Glomerular visceral epithelial cell (primary cell): ENCODE measurements around the gene PAK5.

Source experiments
- DNase-seq: peaks from one replicate; pipeline ENCODE4 v3.0.0-alpha.2; 2016; ENCODE audit errors: extremely low spot score

PAK5 gene

GRCh38 chr20:9838378-9839295, at the start of gene PAK5:
Gene PAK5 (minus strand): TSS chr20:9839076. CDS start chr20:9644328, 194,748 bp downstream.
- no peak for DNase-seq

- no peak for DNase-seq
Observed at GRCh38 chr20:9887706-9888105, 48.8 kb upstream of the PAK5 start.

DNA sequence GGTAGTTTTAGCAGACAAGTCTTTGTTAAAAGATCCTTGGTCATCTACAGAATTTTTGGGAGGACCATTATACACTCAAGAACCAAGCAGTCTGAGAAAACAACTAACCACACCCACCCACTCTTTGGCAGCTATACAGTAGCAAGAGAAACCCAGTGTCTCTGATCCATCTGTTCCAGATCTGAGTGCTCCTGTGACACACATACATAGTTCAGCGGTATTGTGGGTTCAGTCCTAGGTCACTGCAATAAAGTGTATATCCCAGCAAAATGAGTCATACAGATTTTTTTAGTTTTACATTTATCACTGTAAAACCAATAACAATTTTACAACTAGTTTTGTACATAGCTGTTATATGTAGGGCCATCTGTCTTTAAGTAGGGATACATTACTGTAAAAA, 47.4 kb upstream of the PAK5 start:
- DNase-seq = no peak

DNA sequence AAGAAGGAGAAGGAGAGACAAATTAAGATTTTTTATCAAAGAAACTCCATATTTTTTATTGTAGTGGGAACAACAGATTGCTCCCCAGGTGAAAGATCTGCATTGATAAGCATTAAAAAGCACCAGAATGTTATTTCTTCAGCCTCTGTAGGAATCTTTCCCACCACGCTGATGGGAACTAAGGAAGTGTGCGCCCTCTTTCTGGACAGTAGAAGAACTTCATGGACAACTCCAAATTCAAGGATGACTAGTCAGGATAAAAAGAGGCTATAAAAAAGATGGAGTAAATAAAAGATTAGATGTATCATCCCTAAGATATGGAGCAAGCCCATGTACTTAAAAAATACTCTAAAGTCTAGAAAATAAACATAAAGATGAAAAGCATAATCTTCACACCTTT, 45.8 kb upstream of the PAK5 start:
- no peak for DNase-seq

GRCh38 chr20:9884061-9884460, 45.2 kb upstream of the PAK5 start:
- DNase-seq = no peak

- no peak for DNase-seq
Observed at GRCh38 chr20:9877932-9878495, 39.1 kb upstream of the PAK5 start.

DNA sequence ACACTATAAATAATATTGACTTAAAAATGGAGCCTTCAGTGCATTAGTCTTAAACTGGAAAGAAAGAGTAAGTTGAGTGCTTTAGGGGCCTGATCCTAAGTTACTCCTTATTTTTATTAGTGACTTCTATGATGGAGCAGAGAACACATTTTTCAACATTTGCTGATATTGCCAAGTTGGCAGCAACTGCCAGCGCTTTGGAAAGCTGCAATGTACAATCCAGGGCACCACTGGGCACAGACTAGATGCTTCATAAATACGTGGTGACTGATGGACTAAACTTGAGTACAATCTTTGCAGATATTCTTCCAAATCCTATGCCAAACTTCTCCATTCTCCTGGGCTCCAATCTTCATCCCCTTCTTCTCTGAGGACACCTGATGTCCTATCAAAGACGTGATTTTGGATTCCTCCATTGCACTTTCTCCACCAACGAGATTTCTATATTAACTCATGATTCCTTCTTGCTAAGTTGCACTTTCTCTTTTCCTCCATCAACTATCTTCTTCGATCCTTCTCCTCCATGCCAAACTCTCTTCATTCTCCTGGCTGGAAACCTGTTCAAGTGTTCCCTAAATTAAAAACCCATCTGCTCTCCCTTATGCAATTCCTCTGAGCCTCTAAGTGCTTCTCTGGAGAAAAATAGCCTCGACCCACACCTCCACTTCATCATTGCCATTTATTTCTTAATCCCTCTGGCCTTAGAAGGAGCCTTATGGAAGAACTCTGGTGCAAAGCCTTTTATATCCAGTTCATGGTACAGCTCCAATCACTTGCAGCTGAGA, 28.5 kb upstream of the PAK5 start:
- DNase-seq = no peak

DNA sequence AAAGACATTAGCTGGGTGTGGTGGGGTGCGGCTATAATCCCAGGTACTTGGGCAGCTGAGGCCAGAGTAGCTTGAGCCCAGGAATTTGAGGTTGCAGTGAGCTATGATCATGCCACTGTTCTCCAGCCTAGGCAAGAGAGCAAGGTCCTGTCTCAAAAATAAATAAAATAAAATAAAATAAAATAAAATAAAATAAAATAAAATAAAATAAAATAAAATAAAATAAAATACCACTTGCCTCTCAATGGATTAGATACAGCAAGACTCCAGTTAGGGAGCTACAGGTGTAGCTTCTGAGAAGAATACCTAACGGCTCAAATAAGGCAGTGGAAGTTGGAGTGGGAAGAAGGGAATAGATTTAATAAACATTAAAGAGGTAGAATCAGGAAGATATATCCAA, 13.7 kb upstream of the PAK5 start:
- no peak for DNase-seq

GRCh38 chr20:9839626-9840025, 750 bp upstream of the PAK5 start:
- no peak for DNase-seq

DNA sequence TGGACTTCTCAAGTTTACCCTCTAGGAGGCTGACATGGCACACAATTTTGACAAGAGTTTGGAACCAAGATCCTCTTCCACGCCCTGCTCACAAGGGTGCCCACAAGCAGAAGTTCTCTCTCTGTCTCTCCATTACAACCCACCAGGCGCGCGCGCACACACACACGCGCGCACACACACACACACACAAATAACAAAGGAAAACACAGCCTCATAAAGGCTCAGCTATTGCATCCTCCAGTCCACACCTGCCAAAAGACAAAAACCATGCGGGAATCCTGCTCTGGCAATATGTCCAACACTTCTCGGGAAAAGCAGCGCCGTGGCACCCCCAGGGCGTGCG, 870 bp downstream of the PAK5 start:
- no peak for DNase-seq

- DNase-seq = no peak
Observed at GRCh38 chr20:9837634-9838033, 1.2 kb downstream of the PAK5 start.

DNA sequence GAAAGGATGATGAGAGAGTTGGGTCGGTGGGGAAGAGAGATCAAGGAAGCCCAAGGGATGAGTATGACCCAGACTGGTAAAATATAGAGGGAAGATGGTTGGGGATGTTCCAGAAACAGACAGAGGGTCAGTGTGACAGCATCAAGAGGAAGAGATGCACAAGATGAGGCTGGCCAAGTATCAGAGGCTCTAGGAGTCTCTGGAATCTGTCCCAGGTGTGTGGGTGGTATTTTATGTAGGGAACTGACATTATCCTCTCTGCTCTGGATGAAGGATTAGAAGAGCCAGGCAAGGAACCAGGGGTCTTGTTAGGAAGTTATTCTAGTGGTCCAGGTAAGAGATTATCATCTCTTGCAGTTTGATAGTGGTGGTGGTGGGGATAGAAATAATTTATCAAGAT, 3.6 kb downstream of the PAK5 start:
- no peak for DNase-seq

DNA sequence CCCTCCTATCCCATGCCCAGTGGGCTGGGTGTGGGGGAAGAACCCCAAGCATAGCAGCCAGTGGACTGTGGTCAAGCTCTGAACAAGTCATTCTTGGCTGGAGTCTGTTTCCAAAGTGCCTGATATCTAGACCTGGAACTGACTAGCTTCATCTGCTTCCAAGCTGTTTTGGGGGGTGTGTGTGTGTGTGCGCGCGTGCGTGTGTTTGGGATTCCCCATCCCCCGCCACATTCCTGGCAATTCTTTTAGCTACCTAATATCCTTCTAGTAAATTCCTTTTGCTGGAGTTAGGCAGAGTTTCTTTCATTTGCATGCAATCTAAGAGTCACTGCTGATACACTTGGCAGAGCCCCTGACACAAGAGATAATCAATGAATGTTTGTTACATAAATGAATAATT, 7.8 kb downstream of the PAK5 start:
- no peak for DNase-seq

DNA sequence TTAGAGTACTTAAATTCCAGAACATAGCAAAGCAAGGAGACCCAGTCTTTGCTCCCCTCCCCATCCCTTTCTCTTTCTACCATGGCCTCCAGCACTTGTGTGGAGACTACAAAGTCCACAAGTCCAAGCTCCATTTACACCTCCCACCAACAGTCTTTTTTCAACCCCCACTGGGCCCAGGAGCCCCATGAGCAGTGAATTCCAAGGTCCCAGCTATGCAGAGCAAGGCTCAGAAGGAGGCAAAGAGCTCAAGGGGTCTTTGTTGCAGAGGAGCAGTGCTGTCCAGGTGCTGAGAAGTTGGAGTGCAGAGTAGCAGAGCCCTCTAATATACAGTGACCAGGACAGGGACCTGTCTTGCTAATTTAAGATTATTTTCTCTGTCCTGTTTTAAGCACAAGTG, 9.0 kb downstream of the PAK5 start:
- no peak for DNase-seq

DNA sequence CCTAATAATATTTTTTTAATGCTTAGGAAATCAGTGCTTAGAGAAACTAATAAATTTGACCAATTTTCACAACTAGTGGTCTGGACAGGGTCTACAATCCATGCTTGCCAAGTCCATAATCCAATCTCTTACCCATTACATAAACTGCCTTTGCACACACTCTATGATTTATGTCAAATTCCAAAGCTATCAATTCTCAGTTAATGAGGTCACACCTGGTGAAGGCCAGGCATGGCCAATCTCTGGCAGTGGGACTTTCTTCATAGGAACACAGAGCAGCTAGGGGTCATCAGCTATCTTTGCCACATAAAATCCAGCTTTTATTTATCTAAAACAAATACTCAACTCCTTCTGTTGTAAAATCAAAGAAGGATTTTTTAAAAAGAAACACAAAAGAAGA, 21.2 kb downstream of the PAK5 start:
- no peak for DNase-seq

DNA sequence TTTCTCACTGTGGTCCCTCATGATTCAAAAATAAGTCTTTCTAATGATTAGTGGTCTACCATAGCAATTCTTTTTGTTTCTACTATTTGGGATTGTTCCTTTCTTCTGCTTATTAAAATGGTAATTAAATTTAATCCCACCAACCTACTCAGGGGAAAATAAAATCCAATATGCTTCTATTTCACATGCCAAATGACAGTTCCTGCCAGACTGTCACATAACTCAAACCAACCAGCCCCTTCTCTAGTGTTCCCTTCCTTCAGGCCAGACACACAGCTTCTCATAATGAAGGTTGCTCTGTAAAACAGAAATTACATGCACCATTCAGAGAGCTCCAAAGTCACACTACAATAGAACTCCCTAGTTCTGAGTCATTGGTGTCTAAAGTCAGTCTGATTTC, 23.2 kb downstream of the PAK5 start:
- no peak for DNase-seq

DNA sequence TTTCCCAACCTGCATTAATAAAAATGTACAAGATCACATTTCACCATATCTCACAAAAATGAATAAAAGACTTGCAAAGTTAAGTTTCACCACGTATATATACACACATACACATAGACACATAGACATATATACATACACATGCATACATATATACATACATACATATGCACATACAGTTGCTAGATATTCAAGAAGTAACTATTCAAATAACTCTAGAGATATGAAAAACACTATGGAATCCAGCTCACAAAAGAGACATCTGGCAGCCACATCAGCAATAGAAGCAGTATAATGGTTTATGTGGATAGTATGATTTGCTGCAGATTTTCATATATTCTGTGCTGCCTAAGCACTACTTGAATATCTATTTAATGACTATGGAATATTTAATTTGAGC, 28.1 kb downstream of the PAK5 start:
- no peak for DNase-seq

DNA sequence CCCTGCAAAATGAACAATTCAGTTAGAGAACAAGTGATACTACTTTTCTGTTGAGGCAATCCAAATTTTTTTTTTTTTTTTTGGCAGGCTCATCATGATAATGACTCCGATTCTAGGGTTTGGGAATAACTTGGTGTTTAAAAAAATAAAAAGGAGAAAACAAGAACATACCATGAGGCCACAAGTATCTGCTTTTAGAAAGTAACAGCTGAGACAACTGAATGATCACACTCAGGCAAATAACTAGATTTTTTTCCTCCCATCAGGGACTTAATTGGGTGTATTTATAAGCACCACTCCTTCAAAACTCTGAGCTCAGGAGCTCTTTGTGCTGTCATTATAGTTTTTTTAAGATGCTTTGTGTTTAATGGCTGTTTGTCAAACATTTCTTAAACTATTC, 29.6 kb downstream of the PAK5 start:
- no peak for DNase-seq

- DNase-seq = no peak
Observed at GRCh38 chr20:9808166-9808565, 30.7 kb downstream of the PAK5 start.

GRCh38 chr20:9807136-9807535, 31.7 kb downstream of the PAK5 start:
- DNase-seq = no peak

DNA sequence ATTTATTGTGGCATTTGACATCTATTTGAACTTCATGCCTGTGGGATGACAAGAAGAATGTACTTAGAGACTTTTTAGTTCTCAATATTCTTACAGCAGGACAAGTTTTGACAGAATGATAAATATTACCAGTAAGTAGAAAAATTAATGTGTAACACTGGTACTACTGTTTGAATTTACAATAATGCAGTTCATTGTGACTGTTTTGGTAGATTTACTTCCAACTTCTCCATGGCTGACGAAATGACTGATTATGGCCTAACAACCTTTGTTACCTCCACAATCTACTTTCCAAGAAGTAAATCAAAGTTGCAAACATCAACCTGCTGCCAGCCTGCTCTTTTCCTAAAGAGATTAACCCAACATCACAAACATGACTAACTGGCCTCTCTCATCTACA, 38.5 kb downstream of the PAK5 start:
- DNase-seq = no peak

DNA sequence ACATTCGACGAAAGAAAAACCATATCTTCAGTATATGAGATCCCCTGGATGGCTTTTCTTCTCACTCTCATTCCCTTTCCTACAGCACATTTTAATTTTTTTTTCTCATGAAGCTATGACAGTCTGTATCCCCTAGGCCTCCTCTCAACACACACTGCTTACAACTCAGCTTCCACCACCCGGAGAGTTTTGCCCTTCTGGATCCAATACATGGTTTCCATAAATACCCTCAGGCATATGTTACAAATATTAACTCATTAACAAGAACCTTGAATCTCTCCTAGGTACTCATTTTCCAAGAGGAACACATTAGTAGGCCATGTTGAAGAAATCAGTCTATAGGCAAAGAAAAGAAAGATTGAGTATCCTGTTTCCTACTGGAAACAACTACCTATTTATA, 44.0 kb downstream of the PAK5 start:
- DNase-seq = no peak

DNA sequence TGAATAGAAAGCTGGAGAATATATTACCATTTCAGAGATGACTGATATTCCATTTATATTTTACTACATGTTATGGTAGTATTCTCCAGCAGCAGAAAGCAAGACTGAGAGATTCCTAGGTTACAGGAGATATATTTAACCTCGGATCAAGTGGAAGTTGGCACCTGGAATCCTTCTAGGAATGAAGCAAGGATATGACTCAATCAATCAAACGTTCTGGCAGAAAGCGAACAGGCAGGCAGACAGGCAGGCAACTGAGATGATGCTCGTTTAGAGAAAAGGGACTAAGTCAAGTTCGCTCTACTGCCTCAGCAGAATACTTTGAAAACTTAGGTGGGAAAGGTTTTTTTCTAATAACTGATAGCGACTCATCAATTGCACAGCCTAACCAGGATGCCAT, 46.2 kb downstream of the PAK5 start:
- DNase-seq = no peak
